ENCODE measurements around the gene RGS14.

GRCh38 chr5:177363565-177363964 is 5.8 kb downstream of the RGS14 start:
- TF ChIP-seq, protein P1, sequence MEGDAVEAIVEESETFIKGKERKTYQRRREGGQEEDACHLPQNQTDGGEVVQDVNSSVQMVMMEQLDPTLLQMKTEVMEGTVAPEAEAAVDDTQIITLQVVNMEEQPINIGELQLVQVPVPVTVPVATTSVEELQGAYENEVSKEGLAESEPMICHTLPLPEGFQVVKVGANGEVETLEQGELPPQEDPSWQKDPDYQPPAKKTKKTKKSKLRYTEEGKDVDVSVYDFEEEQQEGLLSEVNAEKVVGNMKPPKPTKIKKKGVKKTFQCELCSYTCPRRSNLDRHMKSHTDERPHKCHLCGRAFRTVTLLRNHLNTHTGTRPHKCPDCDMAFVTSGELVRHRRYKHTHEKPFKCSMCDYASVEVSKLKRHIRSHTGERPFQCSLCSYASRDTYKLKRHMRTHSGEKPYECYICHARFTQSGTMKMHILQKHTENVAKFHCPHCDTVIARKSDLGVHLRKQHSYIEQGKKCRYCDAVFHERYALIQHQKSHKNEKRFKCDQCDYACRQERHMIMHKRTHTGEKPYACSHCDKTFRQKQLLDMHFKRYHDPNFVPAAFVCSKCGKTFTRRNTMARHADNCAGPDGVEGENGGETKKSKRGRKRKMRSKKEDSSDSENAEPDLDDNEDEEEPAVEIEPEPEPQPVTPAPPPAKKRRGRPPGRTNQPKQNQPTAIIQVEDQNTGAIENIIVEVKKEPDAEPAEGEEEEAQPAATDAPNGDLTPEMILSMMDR (IDR thresholded peaks at IDR 0.05; ENCODE audit: low read depth, low read length, poor library complexity, severe bottlenecking) = no peak
- no peak for TF ChIP-seq EZH2phosphoT487 (IDR thresholded peaks at IDR 0.05; ENCODE audit: borderline replicate concordance, low read length)

All from DOHH2 (cell line).